ENCODE results near the gene SNTG2.

The SNTG2 gene

DNA sequence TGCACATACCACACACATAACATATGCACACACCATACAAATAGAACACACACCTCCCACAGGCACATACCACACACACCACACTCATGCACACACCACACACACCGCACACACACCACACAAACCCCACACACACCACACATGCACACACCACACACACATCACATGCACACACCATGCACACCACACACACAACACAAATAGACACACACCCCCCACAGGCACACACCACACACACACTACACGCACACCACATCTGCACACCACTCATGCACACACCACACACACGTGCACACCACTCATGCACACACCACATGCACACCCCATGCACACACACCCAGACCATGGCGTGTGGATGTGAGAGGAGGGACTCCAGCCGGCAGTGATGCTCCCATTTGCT, 300.9 kb downstream of the SNTG2 start:
- DNase-seq = no peak

DNA sequence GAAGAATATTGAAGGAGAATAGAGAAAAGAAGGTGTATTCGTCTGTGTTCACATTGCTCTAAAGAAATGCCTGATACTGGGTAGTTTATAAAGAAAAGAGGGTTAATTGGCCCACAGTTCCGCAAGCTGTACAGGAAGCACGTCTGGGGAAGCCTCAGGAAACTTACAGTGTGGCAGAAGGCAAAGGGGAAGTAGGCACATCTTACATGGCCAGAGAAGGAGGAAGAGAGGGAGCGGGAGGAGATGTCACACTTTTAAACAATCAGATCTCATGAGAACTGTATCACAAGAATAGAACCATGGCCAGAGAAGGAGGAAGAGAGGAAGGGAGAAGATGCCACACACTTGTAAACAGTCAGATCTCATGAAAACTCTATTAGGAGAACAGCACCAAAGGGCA, 303.0 kb downstream of the SNTG2 start:
- DNase-seq = no peak

DNA sequence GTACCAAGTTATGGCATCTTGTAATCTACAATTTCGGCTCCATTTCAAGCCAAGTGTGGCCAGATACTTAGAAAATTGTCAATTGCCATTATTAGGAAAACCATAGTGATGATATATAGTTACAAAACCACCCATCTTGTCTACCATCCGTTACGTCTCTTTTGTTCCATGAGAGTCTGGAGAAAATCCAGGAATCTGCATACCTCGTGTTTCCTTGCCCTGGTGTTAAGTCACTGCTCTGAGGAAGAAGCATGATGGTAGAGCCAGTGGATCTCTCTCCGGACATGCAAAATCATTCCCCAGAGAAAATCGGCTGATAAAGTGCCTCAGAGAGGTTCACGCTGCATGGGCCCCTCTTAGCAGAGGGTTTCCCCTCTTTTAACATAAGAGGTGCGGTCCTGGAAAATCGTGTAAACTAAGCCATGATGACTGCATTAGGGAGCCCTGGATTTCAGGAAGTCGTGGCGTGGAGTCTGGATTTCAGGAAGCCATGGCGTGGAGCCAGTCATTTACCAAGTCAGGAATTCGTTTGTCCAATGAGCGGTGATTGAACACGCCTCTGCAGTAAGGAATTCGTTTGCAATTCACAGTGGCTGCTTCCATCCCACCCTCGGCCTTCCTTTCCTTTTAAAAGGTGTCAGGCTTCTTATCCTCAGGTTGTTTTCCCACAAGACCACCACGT, 304.2 kb downstream of the SNTG2 start:
- no peak for DNase-seq

DNA sequence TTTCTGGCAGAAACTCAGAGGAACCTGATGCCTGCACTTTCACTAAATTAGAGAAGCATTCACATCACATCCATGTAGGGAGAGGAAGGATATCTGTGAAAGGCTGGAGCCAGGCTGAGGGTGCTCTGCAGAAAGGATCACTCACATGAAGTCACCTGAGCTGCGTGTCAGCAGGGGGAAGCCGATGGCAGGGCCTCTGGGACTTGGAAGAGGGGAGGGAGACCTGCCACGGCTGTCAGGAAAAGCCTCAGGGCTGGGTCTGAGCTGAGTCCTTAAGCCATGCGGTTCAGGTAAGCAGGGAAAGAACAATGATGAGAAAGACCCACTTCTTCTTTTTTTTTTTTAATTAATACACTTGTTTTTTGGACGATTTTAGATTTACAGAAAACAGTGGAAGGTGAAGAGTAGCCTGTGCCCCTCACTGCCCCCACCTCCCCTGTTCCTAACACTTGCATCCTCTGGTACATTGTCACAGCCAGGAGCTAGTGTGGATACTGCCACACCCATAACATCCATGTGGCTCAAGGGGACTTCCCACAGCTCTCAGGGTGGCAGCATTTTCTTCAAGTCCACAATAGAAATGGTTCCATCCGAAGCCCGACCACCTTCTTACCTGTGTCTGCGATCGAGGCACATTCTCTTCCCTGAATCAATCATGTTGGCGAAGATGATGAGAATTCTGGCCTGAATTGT, 306.1 kb downstream of the SNTG2 start:
- DNase-seq = no peak

DNA sequence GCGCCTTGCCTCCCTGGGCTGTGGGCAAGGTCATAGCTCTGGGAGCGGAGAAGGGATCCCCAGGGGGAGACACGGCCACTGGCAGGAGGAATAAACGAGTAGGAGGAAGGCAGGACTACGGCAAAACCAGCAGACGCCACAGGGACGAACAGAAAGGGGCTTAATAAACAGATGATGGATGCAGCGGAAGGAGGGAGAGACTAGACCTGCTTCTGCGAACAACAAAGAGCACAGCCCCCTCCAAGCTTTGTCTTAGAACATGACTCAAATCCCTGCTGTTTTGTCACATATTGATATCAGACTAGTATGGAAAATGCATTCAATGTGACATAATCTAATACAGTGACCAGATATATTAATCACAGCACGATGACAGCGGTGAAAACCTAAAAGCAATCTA, 306.7 kb downstream of the SNTG2 start:
- no peak for DNase-seq

DNA sequence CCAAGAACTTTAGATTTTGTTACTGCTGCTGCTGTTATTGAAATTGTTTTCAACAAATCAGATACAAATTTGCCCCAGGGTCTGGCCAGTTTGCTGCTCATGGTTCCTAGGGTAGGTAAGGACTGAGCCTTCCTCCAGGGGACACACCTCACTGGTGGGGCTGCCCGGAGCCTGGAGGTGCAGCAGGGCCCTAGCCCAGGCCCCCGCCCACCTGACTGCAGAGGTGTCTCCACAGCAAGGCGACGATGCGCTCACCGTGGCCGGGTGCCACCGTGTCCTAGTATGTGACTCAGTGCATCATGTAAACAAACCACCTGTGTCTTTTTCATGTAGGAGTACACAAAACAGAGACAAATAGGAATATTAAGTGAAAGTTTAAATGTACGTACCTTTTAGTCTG, 309.1 kb downstream of the SNTG2 start:
- no peak for DNase-seq

DNA sequence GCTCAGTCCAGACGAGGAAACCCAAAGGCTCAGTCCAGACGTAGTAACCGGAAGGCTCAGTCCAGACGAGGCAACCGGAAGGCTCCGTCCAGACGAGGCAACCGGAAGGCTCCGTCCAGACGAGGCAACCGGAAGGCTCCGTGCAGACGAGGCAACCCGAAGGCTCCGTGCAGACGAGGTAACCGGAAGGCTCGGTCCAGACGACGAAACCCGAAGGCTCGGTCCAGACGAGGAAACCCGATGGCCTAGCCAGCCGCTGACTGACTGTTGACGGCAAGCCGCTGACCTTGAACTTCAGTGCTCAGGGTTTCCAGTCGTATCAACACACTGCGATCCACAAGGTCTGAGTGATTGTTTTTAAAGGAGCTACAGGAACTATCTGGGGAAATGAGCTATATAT, 312.0 kb downstream of the SNTG2 start:
- DNase-seq = no peak

DNA sequence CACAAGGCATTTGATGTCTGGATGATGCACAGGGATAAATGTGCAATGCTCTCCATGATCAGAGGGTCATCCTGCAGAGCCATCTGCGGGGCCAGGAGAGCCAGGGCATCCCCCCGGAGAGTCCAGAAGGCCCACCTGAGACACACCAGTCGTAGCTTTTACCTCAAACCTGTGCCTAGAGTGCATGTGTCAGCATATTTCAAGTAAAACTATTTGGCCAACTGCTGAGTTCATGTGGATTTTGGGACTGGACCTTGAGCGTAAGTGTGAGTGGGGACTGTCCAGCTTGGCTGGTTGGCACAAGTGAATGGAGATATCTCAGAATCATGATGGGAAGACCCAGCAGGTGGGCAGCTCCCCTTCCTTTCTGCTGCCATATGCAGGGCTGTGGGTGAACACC, 314.8 kb downstream of the SNTG2 start:
- DNase-seq = no peak

DNA sequence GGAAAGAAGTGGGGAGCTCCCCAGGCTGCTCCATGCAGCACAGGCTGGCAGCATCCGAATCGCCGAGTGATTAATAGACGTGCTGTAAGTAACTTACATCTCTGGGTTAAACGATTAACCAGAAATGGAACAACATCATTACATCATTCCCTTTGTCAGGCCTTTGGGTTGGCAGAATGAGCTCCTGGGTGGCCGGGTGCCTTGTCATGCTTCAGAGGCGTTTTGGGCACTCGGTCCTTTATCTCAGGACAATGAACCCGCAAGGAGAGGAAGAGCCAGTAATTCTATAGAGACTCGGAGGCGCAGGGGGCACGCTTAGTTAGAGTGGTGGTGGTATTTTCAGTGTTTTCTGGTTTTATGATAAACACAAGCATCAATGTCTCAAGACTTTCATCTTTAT, 315.7 kb downstream of the SNTG2 start:
- DNase-seq = no peak

DNA sequence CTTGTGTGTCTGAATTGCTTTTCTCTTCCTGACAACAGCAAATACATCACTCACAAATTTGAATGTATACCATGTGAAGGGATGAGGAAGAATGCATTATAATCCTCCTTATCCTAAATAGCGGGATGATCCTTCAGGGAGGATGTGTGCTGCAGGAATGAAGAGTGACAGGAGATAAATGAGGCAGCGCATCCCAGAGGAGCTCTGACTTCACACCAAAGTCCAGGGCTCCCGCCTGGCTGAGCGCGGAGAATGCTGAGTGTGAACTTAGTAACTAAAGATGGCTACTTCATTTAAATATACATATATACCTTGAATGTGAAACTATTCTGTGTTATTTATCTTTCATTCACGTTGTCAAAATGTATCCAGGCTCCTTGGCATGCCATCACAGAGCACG, 317.4 kb downstream of the SNTG2 start:
- no peak for DNase-seq

DNA sequence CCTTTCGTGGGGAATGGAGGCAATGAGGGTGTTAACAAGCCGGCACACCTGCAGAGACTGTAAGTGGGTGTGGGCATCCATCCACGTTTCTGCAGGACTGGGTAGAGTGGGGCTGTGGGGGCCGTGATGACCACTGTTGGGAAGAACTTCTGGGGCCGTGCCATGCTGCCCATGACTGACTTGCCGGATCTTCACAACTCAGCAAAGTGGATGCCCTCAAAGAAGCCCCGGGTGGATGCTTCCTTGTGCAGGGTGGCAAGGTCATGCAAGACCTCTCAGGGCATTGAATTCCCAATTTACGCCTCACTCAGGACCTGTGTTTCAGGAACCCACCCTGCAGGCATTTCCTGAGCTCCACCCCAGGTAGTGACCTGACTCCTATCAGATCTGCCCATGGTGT, 319.2 kb downstream of the SNTG2 start:
- no peak for DNase-seq

DNA sequence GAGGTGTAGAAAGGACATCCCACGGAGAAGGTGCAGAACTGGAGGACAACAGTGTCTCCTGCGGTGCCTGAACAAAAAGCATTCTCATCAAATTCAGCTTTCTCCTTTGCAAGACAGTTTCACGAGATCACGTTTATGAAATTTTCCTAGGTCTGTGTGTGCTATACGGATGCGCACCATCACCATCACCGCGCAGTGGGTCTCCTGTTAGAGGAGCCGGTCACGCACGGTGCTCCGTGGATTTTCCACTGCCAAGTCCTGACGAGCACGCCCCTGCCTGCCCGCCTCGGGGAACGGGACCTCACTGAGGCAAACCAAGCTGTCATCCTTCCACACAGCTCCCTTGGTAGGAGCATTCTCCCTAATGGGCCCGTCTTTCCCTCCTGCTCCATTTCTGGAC, 322.2 kb downstream of the SNTG2 start:
- DNase-seq = no peak

DNA sequence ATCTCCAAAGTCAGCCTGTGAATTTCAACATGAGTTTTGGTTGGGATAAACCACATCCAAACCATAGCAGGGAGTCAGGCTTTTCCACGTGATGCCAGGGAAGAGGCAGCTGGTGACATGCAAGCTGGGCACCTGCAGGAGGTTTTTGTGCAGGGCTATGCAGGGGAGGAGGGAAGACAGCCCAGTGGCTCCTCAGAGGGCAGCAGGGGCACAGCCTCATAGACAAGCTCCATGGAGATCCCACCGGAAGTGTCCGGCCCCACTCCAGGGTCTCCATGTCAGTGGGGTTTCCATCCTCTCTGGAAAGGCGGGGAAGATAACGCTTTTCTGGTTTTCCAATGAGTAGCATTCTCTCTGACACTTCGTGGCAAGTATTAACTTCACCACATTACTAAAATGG, 327.0 kb downstream of the SNTG2 start:
- no peak for DNase-seq

DNA sequence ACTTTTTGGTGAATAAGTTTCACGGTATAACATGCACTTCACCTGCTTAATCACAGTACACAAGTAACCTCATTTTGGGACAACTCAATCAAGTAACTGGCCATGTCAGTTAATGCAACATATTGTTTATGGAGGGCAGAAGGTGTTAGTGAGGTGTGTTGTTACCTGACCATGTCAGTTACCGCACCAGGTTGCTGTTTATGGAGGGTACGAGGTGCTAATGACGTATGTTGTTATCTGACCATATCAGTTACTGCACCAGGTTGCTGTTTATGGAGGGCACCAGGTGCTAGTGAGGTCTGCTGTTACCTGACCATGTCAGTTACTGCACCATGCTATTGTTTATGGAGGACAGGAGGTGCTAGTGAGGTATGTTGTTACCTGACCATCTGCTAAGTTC, 327.5 kb downstream of the SNTG2 start:
- no peak for DNase-seq

DNA sequence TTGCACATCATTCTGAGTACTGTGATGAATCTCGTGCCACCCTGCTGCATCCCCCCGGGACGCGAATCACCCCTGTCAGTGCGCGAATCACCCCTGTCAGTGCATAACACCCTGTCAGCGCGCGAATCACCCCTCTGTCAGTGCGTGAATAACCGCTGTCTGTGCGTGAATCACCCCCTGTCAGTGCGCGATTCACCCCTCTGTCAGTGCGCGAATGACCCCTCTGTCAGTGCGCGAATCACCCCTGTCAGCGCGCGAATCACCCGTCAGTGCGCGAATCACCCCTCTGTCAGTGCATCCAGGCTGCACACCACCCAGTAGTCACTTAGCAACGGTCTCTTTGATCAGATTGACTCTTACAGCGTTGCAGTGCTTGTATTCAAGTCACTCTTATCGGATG, 328.2 kb downstream of the SNTG2 start:
- no peak for DNase-seq

DNA sequence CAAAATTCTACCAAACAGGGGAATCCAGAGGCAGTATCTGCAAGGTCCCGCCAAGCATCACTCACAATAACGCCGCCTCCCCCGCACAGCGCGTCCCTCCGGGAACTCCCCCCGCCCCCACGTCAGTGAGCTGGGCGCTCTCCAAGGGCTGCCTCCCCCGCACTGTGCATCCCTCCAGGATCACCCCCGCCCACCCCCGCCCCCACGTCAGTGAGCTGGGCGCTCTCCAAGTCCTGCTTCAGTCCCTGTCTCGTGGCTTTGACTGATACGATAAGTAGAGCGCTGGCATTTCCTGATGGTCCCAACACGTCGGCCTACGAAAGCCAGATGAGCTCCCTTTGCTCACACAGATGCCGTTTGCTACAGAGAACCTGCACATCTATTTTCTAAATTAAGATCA, 331.9 kb downstream of the SNTG2 start:
- no peak for DNase-seq

DNA sequence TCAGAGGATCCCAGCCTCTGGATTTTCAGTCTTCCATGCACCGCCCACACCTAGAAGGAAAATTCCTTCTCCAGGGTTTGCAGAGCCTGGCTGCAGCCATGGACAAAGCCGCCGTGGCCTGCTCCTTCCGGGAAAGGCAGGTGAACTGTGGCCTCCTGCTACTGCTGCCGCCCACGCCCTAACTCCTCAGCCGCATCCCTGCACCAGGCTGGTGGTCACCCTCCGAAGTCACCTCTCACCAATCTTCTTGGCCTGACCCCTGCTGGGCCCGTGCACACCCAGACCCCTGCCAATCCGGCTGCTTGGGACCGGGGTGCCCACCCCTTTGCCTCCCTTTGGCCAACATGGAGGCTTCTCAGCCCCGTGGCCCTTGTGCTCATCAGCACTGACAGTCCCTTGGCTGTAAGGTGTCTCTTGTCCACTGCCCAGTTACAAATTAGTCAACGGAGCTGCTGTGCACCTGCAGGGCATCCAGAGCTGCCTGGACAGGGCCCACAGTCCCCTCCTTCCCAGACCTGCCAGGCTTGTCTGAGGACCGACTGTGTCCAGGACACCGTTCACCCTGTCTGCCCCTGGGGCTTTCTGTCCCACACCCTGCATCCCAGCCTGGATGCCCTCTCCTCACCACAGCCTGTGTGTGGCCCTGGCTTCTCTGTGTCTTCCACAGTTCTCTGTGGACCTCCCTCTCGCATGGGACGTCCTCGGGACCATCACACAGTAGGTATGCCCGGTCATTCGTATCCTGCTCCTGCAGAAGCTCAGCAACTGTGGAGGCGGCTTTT, 332.6 kb downstream of the SNTG2 start:
- no peak for DNase-seq

DNA sequence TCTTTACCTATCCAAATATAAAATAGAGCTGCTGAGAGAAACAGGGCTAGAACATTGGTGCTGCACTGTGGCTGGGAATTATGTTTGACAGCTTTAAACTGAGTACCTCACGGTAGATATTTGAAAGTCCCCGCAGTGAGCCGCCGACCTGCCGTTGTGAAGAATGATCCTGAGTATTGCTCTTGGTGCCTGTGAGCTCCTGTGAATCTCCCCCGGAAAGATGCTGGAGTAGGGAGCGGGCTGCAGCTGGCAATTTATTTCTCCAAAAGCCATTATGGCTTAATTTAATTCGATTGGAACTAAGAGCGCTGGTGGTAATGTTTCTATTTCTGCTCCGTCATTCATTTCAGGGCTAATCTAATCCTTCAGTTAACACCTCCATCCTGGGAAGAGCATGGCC, 333.2 kb downstream of the SNTG2 start:
- no peak for DNase-seq

DNA sequence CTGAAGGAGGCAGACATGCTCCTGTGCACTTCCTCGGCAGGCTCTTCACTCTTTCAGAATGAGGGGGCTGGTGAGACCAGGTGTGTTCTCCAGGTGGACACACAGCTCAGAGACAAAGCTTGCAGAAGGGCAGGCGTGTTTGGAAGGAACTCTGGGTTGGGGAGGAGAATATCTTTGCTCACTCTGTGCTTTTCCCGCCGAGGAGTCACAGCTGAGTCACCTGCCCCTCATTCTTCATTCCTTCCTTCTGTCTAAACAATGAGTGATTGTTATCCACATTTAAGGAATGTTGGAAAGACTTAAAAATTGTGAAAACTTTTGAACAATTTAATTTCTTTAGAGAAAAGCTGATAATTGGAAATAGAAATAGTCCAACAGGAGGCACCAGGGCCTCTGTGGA, 336.3 kb downstream of the SNTG2 start:
- no peak for DNase-seq

DNA sequence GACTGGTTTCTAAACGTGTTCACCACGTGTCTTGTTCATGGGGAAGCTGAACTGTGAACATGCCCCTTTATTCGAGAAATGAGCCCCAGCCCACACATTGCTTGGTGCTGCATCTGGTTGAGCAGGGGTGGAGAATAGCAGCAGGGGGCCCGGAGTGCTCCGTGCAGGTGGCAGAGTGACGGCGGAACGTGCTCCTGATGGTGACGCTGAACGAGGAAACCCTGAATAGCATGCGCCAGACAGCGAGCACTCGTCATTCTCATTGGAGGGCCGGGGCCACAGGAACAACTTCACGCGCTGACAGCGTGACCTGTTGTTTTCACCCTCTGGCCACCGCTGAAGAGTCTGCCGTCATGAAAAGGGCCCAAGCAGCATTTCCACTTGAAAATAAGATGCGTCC, 336.8 kb downstream of the SNTG2 start:
- DNase-seq = no peak

DNA sequence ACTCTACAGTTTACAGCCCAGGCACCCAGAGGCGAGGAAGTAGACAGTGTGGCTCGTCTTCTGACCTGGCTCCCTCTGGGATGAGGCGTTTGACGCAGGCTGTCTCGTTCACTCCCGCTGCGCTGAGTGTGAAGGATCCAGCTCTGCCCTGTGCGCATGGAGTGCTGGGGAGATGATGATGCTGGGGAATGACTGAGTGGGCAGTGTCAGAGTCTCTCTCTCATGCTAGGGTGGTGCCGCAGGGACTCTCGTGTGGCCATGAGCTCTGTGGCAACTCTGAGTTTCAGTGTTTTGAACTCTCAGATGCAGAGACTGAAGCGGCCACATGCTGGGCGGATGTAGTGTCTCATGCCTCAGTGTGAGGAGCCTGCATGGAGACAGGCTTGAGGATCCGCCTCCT, 344.3 kb downstream of the SNTG2 start:
- no peak for DNase-seq

DNA sequence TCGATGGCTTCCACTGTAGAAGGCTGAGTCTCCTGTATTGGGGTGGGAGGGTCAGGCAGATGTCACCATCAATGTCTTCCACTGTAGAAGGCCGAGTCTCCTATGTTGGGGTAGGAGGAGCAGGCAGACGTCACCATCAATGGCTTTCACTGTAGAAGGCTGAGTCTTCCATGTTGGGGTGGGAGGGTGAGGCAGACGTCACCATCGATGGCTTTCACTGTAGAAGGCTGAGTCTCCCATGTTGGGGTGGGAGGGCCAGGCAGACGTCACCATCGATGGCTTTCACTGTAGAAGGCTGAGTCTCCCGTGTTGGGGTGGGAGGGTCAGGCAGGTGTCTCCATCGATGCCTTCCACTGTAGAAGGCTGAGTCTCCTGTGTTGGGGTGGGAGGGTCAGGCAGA, 345.1 kb downstream of the SNTG2 start:
- no peak for DNase-seq

DNA sequence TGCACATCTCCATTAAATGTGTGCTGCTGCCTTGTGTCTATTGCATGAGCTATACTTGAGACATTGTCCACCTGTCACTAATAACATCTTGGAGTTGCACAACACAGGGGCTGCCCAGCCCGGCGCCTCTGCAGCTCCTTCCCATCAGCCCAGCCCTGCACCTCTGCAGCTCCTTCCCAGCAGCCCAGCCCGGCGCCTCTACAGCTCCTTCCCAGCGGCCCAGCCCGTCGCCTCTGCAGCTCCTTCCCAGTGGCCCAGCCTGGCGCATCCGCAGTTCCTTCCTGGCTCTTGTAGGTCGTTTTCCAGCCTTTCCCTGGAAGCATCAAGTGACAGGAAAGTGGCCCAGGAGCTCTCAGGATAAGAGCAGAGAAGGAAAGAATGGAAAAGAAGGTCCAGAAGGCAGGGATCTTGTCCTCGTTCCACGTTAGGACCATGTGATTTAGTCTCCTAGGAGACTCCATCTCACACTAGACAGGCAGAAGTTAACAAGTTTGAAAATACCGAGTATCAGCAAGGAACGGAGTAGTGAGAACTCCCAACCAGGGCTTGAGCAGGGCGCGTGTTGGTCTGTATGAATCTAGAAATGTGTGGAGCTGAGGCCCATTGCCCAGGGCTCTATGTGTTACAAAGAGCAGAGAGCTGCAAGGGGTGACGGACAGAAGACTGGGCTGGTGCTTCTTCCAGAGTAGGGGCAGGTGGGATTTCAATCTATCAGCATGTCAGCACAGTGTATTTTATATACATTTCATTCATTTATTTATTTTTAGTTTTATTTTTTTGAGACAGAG, 346.9 kb downstream of the SNTG2 start:
- no peak for DNase-seq

DNA sequence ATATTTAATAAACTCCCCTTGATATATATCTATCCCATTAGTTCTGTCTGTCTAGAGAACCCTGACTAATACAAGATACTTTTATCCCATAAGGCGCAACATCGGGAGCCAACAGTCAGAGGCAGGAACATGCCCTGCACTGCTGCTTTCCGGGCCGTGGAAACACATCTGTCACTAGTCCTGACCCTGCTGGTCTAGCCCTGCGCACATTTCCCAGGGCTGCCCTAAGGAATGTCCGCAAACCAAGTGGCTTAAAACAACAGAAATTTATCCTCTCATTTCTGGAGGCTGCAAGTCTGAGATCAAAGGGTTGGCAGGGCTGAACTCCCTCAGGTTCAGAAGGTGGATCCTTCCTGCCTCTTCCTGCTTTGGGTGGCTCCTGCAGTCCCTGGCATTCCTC, 348.4 kb downstream of the SNTG2 start:
- no peak for DNase-seq

Measured in NCI-H510A treated with DMSO at 0.1 percent for 48 hours (cell line).